ENCODE data around the gene WNK1. TPM values are rescaled to one million over a fixed set of nuclear protein-coding genes. Genes with fewer than 3 reads are reported as not detected.

The WNK1 gene
- total and polyA plus RNA-seq, 2 of the 8 experiments (the other 6 are each of a cell fraction or from before 2014, with no cell fraction given): 88.2 to 157 TPM

DNA sequence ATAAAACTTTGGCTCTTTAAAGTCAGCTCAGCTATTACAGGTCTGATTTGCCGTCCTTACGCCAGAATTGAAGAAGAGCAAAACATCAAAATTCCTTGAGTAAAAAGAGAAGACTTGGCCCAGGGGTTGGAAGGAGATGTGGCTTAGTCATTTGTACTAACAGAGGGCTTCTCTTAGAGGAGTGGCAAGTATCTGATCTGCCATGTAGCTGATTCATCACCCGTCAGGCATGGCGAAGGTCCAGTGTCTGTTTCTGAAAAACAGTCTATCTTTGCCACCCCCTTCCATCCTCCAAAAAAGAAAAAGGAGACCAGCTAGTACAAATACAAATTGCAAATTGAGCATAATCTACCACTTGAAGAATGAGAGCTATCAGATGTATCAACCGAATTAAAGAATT is 105.2 kb downstream of the WNK1 start (continued):
- TF ChIP-seq, protein P1, sequence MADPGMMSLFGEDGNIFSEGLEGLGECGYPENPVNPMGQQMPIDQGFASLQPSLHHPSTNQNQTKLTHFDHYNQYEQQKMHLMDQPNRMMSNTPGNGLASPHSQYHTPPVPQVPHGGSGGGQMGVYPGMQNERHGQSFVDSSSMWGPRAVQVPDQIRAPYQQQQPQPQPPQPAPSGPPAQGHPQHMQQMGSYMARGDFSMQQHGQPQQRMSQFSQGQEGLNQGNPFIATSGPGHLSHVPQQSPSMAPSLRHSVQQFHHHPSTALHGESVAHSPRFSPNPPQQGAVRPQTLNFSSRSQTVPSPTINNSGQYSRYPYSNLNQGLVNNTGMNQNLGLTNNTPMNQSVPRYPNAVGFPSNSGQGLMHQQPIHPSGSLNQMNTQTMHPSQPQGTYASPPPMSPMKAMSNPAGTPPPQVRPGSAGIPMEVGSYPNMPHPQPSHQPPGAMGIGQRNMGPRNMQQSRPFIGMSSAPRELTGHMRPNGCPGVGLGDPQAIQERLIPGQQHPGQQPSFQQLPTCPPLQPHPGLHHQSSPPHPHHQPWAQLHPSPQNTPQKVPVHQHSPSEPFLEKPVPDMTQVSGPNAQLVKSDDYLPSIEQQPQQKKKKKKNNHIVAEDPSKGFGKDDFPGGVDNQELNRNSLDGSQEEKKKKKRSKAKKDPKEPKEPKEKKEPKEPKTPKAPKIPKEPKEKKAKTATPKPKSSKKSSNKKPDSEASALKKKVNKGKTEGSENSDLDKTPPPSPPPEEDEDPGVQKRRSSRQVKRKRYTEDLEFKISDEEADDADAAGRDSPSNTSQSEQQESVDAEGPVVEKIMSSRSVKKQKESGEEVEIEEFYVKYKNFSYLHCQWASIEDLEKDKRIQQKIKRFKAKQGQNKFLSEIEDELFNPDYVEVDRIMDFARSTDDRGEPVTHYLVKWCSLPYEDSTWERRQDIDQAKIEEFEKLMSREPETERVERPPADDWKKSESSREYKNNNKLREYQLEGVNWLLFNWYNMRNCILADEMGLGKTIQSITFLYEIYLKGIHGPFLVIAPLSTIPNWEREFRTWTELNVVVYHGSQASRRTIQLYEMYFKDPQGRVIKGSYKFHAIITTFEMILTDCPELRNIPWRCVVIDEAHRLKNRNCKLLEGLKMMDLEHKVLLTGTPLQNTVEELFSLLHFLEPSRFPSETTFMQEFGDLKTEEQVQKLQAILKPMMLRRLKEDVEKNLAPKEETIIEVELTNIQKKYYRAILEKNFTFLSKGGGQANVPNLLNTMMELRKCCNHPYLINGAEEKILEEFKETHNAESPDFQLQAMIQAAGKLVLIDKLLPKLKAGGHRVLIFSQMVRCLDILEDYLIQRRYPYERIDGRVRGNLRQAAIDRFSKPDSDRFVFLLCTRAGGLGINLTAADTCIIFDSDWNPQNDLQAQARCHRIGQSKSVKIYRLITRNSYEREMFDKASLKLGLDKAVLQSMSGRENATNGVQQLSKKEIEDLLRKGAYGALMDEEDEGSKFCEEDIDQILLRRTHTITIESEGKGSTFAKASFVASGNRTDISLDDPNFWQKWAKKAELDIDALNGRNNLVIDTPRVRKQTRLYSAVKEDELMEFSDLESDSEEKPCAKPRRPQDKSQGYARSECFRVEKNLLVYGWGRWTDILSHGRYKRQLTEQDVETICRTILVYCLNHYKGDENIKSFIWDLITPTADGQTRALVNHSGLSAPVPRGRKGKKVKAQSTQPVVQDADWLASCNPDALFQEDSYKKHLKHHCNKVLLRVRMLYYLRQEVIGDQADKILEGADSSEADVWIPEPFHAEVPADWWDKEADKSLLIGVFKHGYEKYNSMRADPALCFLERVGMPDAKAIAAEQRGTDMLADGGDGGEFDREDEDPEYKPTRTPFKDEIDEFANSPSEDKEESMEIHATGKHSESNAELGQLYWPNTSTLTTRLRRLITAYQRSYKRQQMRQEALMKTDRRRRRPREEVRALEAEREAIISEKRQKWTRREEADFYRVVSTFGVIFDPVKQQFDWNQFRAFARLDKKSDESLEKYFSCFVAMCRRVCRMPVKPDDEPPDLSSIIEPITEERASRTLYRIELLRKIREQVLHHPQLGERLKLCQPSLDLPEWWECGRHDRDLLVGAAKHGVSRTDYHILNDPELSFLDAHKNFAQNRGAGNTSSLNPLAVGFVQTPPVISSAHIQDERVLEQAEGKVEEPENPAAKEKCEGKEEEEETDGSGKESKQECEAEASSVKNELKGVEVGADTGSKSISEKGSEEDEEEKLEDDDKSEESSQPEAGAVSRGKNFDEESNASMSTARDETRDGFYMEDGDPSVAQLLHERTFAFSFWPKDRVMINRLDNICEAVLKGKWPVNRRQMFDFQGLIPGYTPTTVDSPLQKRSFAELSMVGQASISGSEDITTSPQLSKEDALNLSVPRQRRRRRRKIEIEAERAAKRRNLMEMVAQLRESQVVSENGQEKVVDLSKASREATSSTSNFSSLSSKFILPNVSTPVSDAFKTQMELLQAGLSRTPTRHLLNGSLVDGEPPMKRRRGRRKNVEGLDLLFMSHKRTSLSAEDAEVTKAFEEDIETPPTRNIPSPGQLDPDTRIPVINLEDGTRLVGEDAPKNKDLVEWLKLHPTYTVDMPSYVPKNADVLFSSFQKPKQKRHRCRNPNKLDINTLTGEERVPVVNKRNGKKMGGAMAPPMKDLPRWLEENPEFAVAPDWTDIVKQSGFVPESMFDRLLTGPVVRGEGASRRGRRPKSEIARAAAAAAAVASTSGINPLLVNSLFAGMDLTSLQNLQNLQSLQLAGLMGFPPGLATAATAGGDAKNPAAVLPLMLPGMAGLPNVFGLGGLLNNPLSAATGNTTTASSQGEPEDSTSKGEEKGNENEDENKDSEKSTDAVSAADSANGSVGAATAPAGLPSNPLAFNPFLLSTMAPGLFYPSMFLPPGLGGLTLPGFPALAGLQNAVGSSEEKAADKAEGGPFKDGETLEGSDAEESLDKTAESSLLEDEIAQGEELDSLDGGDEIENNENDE (IDR thresholded peaks at IDR 0.05; ENCODE audit: insufficient replicate concordance, low read length): no peak
- TF ChIP-seq BRCA1 (IDR thresholded peaks at IDR 0.05; ENCODE audit: low read depth, low read length) (no peak), SIN3A (conservative IDR thresholded peaks at IDR 0.05 in 1 of 2, IDR thresholded peaks at IDR 0.05 in 1 of 2; ENCODE audit: low read depth in 1 of 2, low read length in 2 of 2) (no peak), KDM4A (IDR thresholded peaks at IDR 0.05; ENCODE audit: low read depth, low read length, severe bottlenecking) (no peak), SP4 (IDR thresholded peaks at IDR 0.05; ENCODE audit: low read length) (no peak), POU5F1 (IDR thresholded peaks at IDR 0.05; ENCODE audit: low read depth, low read length) (no peak), TAF7 (optimal IDR thresholded peaks at IDR 0.05; ENCODE audit: borderline replicate concordance, low read depth, low read length) (no peak), RXRA (IDR thresholded peaks at IDR 0.05; ENCODE audit: insufficient read depth, low read depth, low read length) (no peak), TAF1 (IDR thresholded peaks at IDR 0.05; ENCODE audit: low read depth, low read length) (no peak)

Data from H1 (cell line).